Astrocyte of the cerebellum (primary cell): Measurements from ENCODE around the gene ZNFX1.
"Not testable (repeated sequence)": the region's sequence is repeated elsewhere in the genome, so short reads cannot be mapped to it uniquely, and the experiment has no call there.

Experiments
- DNase-seq: peaks from one replicate; pipeline ENCODE4 v3.0.0-alpha.2; 2011; ENCODE audit warnings: low read depth
- H3K4me3 ChIP-seq: 2 replicates; pipeline ENCODE4 v1.5.1; 2011; ENCODE audit warnings: mild to moderate bottlenecking, low read depth, low read length, moderate library complexity
- CTCF ChIP-seq: IDR thresholded peaks from 2 replicates; pipeline ENCODE4 v1.5.1; 2012; ENCODE audit warnings: low read length, low read depth, moderate library complexity, mild to moderate bottlenecking; ENCODE audit errors: missing control alignments
- in situ Hi-C: cut with HindIII; loops from 2 replicates; pipeline ENCODE4 v1.10.0; 2017; ENCODE audit warnings: low sequenced_read_pairs

ZNFX1 gene

GRCh38 chr20:49310705-49311104, 32.8 kb upstream of the ZNFX1 start:
- DNase-seq: no peak
- in situ Hi-C loops: no loop called here
- no peak for TF ChIP-seq CTCF
- H3K4me3 ChIP-seq: no peak overlapping the region

- H3K4me3 ChIP-seq: no peak overlapping the region
- TF ChIP-seq CTCF: no peak
- in situ Hi-C loops: loop anchor here (5.0 kb wide), 1 partner anchor 67 kb away; no protein-coding TSS in a partner anchor
- no peak for DNase-seq
Observed at GRCh38 chr20:49308875-49309274, 31.0 kb upstream of the ZNFX1 start.

- DNase-seq: no peak
- in situ Hi-C loops: loop anchor here (5.0 kb wide), 1 partner anchor 65 kb away; no protein-coding TSS in a partner anchor
- H3K4me3 ChIP-seq: no peak overlapping the region
- TF ChIP-seq CTCF: no peak
Observed at GRCh38 chr20:49306903-49307620, 29.2 kb upstream of the ZNFX1 start.

- no peak overlapping the region for H3K4me3 ChIP-seq
- in situ Hi-C loops: no loop called here
Observed at GRCh38 chr20:49303065-49303552, 25.3 kb upstream of the ZNFX1 start.

GRCh38 chr20:49297605-49298530, 20.0 kb upstream of the ZNFX1 start:
- no peak for DNase-seq
- no peak overlapping the region for H3K4me3 ChIP-seq
- TF ChIP-seq CTCF: no peak
- in situ Hi-C loops: no loop called here

More at GRCh38 chr20:49303065-49303552, 25.3 kb upstream of the ZNFX1 start:
- TF ChIP-seq CTCF: no peak
- DNase-seq: peak; percentile 87

- DNase-seq, in situ Hi-C loops, H3K4me3 ChIP-seq: not testable (repeated sequence)
Observed at GRCh38 chr20:49294002-49294654, 16.3 kb upstream of the ZNFX1 start.
